Ovary (tissue), 3 donors: ENCODE measurements around the gene PTGS1.

Source experiments
- CTCF ChIP-seq, 3 donors: fragments of 450-650 bp in 2 of 3; fragments of 200-600 bp in 1 of 3; IDR thresholded peaks; one replicate each; pipeline versions ENCODE4 v1.5.1 to v1.8.0; 2016 to 2022; ENCODE audit warnings: antibody characterized with exemption in 3 of 3, mild to moderate bottlenecking in 1 of 3
- EP300 ChIP-seq: sonication (generic); formaldehyde crosslinking; IDR thresholded peaks from one replicate; pipeline ENCODE4 v1.6.1; 2017; ENCODE audit warnings: antibody characterized with exemption
- donor health status: DM: no; HTN: no; CAD: no.

DNA sequence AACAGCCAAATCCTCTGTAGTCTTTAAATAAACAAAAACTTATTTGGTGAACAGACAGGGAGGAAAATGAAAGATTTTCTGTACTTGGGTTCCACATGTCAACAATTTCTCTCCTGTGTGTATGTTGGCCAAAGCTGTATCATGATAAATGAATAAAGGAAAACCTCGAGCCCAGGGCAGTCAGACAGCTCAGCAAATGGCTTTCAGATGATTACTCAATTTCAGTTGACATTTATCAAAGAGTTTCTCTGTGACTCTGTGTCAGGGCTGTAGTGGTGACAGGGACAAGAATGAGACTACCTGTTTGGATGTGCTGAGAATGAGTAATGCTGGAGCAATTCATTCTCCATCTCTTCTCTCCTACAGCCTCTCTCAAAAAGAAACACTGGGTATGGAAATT lies 45.7 kb upstream of the PTGS1 start:
- no peak for TF ChIP-seq CTCF (IDR thresholded peaks at IDR 0.05)
- no peak for TF ChIP-seq EP300
